H9 (cell line): ENCODE results near the gene KRT77. TPM values are rescaled to one million over a fixed set of nuclear protein-coding genes. Genes with fewer than 3 reads are reported as not detected.

Experiments used
- DNase-seq: peaks from one replicate; pipeline ENCODE4 v3.0.0-alpha.2; 2017
- H2AFZ ChIP-seq: one replicate; pipeline ENCODE4 v1.6.1; 2013; ENCODE audit warnings: mild to moderate bottlenecking, low read length, control low read depth, moderate library complexity
- H2AK5ac ChIP-seq: 2 replicates; pipeline ENCODE4 v1.6.1; 2013; ENCODE audit warnings: low read length, control low read depth, mixed read lengths; ENCODE audit not compliant: insufficient read length
- H2BK120ac ChIP-seq: one replicate; pipeline ENCODE4 v1.6.1; 2013; ENCODE audit warnings: low read depth, mild to moderate bottlenecking, low read length, control low read depth, inconsistent platforms; ENCODE audit not compliant: poor library complexity, severe bottlenecking
- H2BK12ac ChIP-seq: 2 replicates; pipeline ENCODE4 v1.6.1; 2013; ENCODE audit warnings: low read length, control low read depth, mixed read lengths, low read depth; ENCODE audit not compliant: insufficient read length
- H2BK15ac ChIP-seq: 2 replicates; pipeline ENCODE4 v1.6.1; 2013; ENCODE audit warnings: low read depth, low read length, control low read depth
- H2BK20ac ChIP-seq: one replicate; pipeline ENCODE4 v1.6.1; 2013; ENCODE audit warnings: low read depth, mild to moderate bottlenecking, low read length, control low read depth, inconsistent platforms; ENCODE audit not compliant: poor library complexity, severe bottlenecking
- H2BK5ac ChIP-seq: 2 replicates; pipeline ENCODE4 v1.6.1; 2013; ENCODE audit warnings: low read length, control low read depth, mixed read lengths; ENCODE audit not compliant: insufficient read length
- H3K14ac ChIP-seq: 2 replicates; pipeline ENCODE4 v1.6.1; 2013; ENCODE audit warnings: low read length, control low read depth; ENCODE audit not compliant: insufficient read depth
- H3K18ac ChIP-seq: 2 replicates; pipeline ENCODE4 v1.6.1; 2013; ENCODE audit warnings: low read depth, mild to moderate bottlenecking, mixed read lengths, low read length, control low read depth; ENCODE audit not compliant: insufficient read length
- H3K23ac ChIP-seq: 2 replicates; pipeline ENCODE4 v1.6.1; 2013; ENCODE audit warnings: low read length, control low read depth, mixed read lengths, low read depth; ENCODE audit not compliant: insufficient read length
- H3K23me2 ChIP-seq: 2 replicates; pipeline ENCODE4 v1.6.1; 2013; ENCODE audit warnings: low read depth, mild to moderate bottlenecking, mixed read lengths, low read length, control low read depth; ENCODE audit not compliant: insufficient read length, poor library complexity, severe bottlenecking
- H3K27ac ChIP-seq: 2 replicates; pipeline ENCODE4 v1.5.1; 2013; ENCODE audit warnings: low read length, control low read depth, mixed read lengths, low read depth; ENCODE audit not compliant: insufficient read length
- H3K27me3 ChIP-seq: 2 replicates; pipeline ENCODE4 v1.6.1; 2013; ENCODE audit warnings: low read length, control low read depth, inconsistent platforms; ENCODE audit not compliant: insufficient read depth
- H3K4ac ChIP-seq: 2 replicates; pipeline ENCODE4 v1.6.1; 2013; ENCODE audit warnings: low read depth, mild to moderate bottlenecking, control low read depth, inconsistent platforms, low read length, moderate library complexity
- H3K4me1 ChIP-seq: 2 replicates; pipeline ENCODE4 v1.6.1; 2013; ENCODE audit warnings: low read length, control low read depth, inconsistent platforms; ENCODE audit not compliant: insufficient read depth
- H3K4me2 ChIP-seq: 2 replicates; pipeline ENCODE4 v1.6.1; 2013; ENCODE audit warnings: low read length, control low read depth, mixed read lengths; ENCODE audit not compliant: insufficient read length, insufficient read depth
- H3K56ac ChIP-seq: 2 replicates; pipeline ENCODE4 v1.6.1; 2013; ENCODE audit warnings: low read depth, mild to moderate bottlenecking, mixed read lengths, low read length, control low read depth; ENCODE audit not compliant: insufficient read length
- H3K79me1 ChIP-seq: 2 replicates; pipeline ENCODE4 v1.6.1; 2013; ENCODE audit warnings: low read depth, mild to moderate bottlenecking, moderate library complexity, low read length, control low read depth, inconsistent platforms; ENCODE audit not compliant: insufficient read depth, poor library complexity, severe bottlenecking
- H3K79me2 ChIP-seq: 2 replicates; pipeline ENCODE4 v1.6.1; 2013; ENCODE audit warnings: low read length, control low read depth, inconsistent platforms; ENCODE audit not compliant: insufficient read depth
- H3K9ac ChIP-seq: 2 replicates; pipeline ENCODE4 v1.6.1; 2013; ENCODE audit warnings: low read length, control low read depth, mixed read lengths; ENCODE audit not compliant: insufficient read length; ENCODE audit errors: extremely low read depth
- H3K9me3 ChIP-seq: one replicate; pipeline ENCODE4 v1.6.1; 2013; ENCODE audit warnings: low read depth, low read length, inconsistent platforms; ENCODE audit not compliant: control insufficient read depth
- H3T11ph ChIP-seq: one replicate; pipeline ENCODE4 v1.6.1; 2013; ENCODE audit warnings: mild to moderate bottlenecking, low read length, control low read depth, inconsistent platforms
- H4K20me1 ChIP-seq: one replicate; pipeline ENCODE4 v1.6.1; 2013; ENCODE audit not compliant: control insufficient read depth, insufficient read length, insufficient read depth
- H4K5ac ChIP-seq: 2 replicates; pipeline ENCODE4 v1.6.1; 2013; ENCODE audit warnings: low read depth, mild to moderate bottlenecking, mixed read lengths, low read length, control low read depth; ENCODE audit not compliant: insufficient read length
- H4K8ac ChIP-seq: replicated peaks from 2 replicates; pipeline ENCODE4 v1.6.1; 2013; ENCODE audit warnings: low read length, control low read depth, mixed read lengths, low read depth; ENCODE audit not compliant: insufficient read length
- H4K91ac ChIP-seq: 2 replicates; pipeline ENCODE4 v1.6.1; 2013; ENCODE audit warnings: low read depth, mild to moderate bottlenecking, moderate library complexity, mixed read lengths, low read length, control low read depth; ENCODE audit not compliant: insufficient read length
- H3K27ac Mint-ChIP-seq, 3 experiments: 2 replicates in 2 of 3; 3 replicates in 1 of 3; pipeline ENCODE4 v1.8.0; 2020 to 2021; ENCODE audit warnings: mixed read lengths in 3 of 3, mild to moderate bottlenecking in 1 of 3, moderate library complexity in 1 of 3
- H3K27me3 Mint-ChIP-seq: 2 replicates; pipeline ENCODE4 v1.8.0; 2021; ENCODE audit warnings: low read depth, mild to moderate bottlenecking, moderate library complexity, mixed read lengths
- H3K36me3 Mint-ChIP-seq, 3 experiments: 2 replicates in 2 of 3; 3 replicates in 1 of 3; pipeline ENCODE4 v1.8.0; 2020 to 2021; ENCODE audit warnings: low read depth in 3 of 3, mixed read lengths in 3 of 3; ENCODE audit not compliant: insufficient read depth in 1 of 3
- H3K4me1 Mint-ChIP-seq, 2 experiments: 2 replicates each; pipeline ENCODE4 v1.8.0; 2020; ENCODE audit warnings: mixed read lengths in 2 of 2
- H3K4me3 Mint-ChIP-seq, 2 experiments: 2 replicates in 1 of 2; 3 replicates in 1 of 2; pipeline ENCODE4 v1.8.0; 2020 to 2021; ENCODE audit warnings: mild to moderate bottlenecking in 2 of 2, mixed read lengths in 2 of 2, moderate library complexity in 1 of 2
- H3K9me3 Mint-ChIP-seq, 2 experiments: 2 replicates in 1 of 2; 3 replicates in 1 of 2; pipeline ENCODE4 v1.8.0; 2020; ENCODE audit warnings: mild to moderate bottlenecking in 2 of 2, mixed read lengths in 2 of 2, moderate library complexity in 1 of 2
- WGBS: extraction: QIAGEN DNeasy Blood & Tissue Kit; methylation state at CpG from one replicate; pipeline ENCODE4 v1.1.7; 2013; ENCODE audit warnings: missing lambda C conversion rate, low lambda C conversion rate, mixed read lengths; ENCODE audit not compliant: insufficient read length; ENCODE audit errors: extremely low coverage; 5-methylcytosine and 5-hydroxymethylcytosine counted together
- total RNA-seq: library from RNA; stranded (reverse); gene quantifications from 2 replicates; pipeline ENCODE4 v1.2.1, GENCODE V29; 2021
- TF ChIP-seq, protein P1 (sequence below): fragments of 200-600 bp; sonication (generic); conservative IDR thresholded peaks from 3 replicates; pipeline ENCODE4 v1.8.0; 2021; ENCODE audit warnings: antibody characterized with exemption, mild to moderate bottlenecking

Gene KRT77
- total RNA-seq, 1 experiment from 2014 or later = not detected

- Histone ChIP-seq H3T11ph (no peak overlapping the region), H2BK20ac (no peak overlapping the region), H3K14ac (no peak overlapping the region), H4K5ac (no peak overlapping the region), H3K4ac (no peak overlapping the region), H3K23ac (no peak overlapping the region), H3K79me2 (no peaks in the 10 kb centered on the region), H3K18ac (no peak overlapping the region), H3K4me1 (no peaks in the 10 kb centered on the region), H3K79me1 (no peaks in the 10 kb centered on the region), H2BK5ac (no peak overlapping the region), H2BK120ac (no peak overlapping the region), H3K9ac (no peak overlapping the region), H3K27ac (no peak overlapping the region), H3K27me3 (no peaks in the 10 kb centered on the region), H4K91ac (no peak overlapping the region), H3K23me2 (no peaks in the 10 kb centered on the region), H2AFZ (no peak overlapping the region), H2BK15ac (no peak overlapping the region), H3K56ac (no peak overlapping the region), H4K20me1 (no peaks in the 10 kb centered on the region), H2BK12ac (no peak overlapping the region), H2AK5ac (no peak overlapping the region), H4K8ac (no peak overlapping the region), H3K4me2 (no peak overlapping the region), H3K9me3 (no peaks in the 10 kb centered on the region)
- WGBS = no CpG with 5 or more reads among the region's 2 CpGs
- Mint-ChIP-seq H3K36me3 (no peaks in the 10 kb centered on the region), H3K4me3 (no peak overlapping the region), H3K9me3 (peaks cover 2 to 5% of the 10 kb centered on the region in 2 experiments; a peak in 3 of 5 replicates), H3K27me3 (peaks cover 43% of the 10 kb centered on the region), H3K4me1 (peaks cover 0 to 3% of the 10 kb centered on the region in 2 experiments; a peak in 2 of 4 replicates), H3K27ac (no peak overlapping the region)
- DNase-seq = no peak
- TF ChIP-seq, protein P1, sequence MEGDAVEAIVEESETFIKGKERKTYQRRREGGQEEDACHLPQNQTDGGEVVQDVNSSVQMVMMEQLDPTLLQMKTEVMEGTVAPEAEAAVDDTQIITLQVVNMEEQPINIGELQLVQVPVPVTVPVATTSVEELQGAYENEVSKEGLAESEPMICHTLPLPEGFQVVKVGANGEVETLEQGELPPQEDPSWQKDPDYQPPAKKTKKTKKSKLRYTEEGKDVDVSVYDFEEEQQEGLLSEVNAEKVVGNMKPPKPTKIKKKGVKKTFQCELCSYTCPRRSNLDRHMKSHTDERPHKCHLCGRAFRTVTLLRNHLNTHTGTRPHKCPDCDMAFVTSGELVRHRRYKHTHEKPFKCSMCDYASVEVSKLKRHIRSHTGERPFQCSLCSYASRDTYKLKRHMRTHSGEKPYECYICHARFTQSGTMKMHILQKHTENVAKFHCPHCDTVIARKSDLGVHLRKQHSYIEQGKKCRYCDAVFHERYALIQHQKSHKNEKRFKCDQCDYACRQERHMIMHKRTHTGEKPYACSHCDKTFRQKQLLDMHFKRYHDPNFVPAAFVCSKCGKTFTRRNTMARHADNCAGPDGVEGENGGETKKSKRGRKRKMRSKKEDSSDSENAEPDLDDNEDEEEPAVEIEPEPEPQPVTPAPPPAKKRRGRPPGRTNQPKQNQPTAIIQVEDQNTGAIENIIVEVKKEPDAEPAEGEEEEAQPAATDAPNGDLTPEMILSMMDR = no peak
Observed at GRCh38 chr12:52726451-52726850, 23.1 kb upstream of the KRT77 start.
